HG02759 (cell line): ENCODE measurements around the gene MPLKIP.
A peak's percentile ranks its signal among the peaks of the same experiment; 100 is the strongest.
"Not testable (repeated sequence)": the region's sequence is repeated elsewhere in the genome, so short reads cannot be mapped to it uniquely, and the experiment has no call there.

Experiments used
- ATAC-seq: cut with Tn5 transposase; IDR thresholded peaks from one replicate; pipeline ENCODE4 v1.9.1; 2021; ENCODE audit warnings: mild to moderate bottlenecking, moderate library complexity; ENCODE audit not compliant: unreplicated experiment

Gene MPLKIP

DNA sequence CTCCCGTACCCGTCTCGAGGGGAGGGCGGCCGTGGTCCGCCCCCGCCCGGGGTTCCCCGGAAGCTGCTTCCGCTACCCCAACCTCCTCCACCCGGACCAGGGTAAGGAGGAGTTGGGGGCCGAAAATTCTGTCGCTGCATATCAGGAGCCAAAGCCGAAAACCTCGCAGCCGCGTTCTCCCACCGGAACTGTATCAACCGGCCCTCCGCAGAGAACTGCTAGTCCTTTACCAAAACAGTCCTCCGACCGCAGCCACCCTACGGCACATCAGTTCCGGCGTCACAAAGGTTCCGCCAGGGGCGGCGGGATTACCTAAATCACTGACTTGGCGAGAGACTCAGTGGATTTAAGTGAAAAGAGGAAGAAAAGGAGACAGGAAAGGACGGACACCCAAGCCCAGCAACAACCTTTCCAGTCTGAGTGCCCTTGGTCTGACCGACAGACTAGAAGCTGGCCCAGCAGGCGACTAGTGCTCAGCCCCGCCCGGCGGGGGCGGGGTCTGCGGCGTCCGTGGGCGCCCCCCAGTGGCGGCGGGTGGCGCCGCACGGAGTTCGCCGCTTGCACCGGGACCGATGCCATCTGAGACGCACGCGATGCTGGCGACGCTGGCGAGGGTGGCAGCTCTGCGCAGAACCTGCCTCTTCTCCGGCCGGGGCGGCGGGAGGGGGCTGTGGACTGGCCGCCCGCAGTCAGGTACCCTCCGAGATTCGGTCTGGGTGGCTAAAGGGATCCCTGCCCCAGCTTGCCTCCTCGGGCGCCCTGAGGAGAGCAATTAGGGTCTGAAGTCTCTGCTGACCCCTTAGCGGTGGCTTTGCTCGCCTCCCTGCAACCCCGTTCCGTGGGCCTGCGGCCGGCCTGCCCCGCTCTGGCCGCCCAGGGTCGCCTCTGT is at the start of gene MPLKIP, which contains the start of gene SUGCT:
MPLKIP (minus strand) TSS at position 195 of the 889 bp plus-strand sequence; CDS start at position 140, 55 bp downstream.
SUGCT (plus strand) TSS at position 578 of the 889 bp plus-strand sequence.
- ATAC-seq, result peak; percentile 91

DNA sequence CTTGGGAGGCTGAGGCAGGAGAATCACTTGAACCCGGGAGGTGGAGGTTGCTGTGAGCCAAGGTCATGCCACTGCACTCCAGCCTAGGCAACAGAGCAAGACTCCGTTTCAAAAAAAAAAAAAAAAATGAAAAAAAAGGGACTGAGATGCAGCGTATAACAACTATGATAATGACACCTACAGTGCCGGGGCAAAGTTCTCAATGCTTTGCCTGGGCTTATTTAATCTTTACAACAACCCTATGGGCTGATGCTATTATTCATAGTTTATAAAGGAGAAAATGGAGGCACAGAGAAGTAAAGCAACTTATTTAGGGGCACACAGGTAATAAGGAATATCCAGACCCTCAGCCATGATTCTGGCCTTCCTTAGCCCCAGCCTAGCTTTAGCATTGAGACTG is 48.0 kb upstream of the MPLKIP start:
- ATAC-seq, result no peak

DNA sequence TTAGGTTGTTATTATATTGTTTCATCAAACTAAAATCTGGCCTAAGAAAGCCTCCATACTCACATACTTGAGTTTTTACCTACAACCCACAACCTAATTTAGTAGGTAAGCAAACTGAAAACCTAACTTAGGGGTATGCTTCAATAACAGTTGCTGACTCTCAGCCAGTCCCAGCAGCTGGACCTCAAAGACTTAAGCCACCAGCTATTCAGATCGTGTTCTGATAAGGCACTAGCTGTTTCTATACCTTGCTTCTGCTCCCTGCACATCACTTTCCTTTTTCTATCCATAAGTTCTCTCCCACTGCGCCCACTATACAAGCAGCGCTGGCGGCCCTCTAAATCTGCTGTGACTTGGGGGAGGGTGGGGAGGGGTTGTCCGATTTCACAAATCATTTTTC is 42.6 kb upstream of the MPLKIP start:
- no peak for ATAC-seq

GRCh38 chr7:40175725-40176510 is 41.5 kb upstream of the MPLKIP start:
- no peak for ATAC-seq

DNA sequence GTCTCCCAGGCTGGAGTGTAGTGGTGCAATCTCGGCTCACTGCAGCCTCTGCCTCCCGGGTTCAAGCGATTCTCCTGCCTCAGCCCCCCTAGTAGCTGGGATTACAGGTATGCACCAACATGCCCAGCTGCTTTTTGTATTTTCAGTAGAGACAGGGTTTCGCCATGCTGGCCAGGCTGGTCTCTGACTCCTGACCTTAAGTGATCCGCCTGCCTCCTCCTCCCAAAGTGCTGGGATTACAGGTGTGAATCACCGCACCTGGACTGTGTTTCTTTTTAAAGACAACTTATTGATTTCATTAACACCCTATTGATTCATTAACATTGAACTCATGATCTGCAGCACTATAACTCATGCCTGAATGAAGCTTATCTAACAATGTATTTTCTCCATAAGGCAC is 40.8 kb upstream of the MPLKIP start:
- ATAC-seq, result not testable (repeated sequence)

DNA sequence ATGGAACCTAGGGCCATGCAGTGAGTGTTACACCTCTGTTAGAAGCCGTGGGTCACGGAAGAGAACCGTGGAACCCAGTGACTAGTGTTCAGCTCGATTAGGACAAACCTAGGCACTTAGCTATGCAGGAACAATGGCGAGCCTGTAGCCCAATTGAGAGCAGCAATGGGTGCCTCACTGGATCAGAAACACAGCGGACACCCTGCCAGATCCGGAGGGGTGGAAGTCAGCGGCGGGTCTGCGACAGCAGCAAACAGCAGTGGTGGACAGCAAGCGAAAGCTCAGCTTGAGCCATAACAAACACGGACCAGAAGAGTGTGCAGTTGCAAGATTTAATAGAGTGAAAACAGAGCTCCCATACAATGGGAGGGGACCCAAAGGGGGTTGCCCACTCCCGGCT is 38.7 kb upstream of the MPLKIP start:
- not testable (repeated sequence) for ATAC-seq

GRCh38 chr7:40168266-40168665 is 33.8 kb upstream of the MPLKIP start:
- not testable (repeated sequence) for ATAC-seq

GRCh38 chr7:40167291-40167690 is 32.9 kb upstream of the MPLKIP start:
- ATAC-seq, result no peak

DNA sequence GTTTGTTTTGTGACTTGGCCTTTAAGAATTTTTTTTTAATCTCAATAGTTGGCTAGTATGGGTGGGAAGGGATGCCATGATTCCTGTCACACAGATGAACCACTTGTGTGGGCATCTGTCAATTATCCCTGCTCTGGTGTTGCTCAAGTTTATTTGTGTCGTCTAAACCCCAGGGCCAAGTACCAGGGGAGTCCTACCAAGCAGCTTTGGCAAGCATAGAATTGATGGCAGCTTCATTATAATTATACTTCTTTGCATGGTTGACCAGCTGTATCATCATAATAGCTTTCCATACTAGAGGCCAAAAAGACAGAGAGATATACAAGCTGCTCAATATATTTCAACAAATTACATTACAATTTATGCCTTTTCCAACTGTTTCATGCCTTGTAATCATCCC is 30.8 kb upstream of the MPLKIP start:
- ATAC-seq, result no peak

DNA sequence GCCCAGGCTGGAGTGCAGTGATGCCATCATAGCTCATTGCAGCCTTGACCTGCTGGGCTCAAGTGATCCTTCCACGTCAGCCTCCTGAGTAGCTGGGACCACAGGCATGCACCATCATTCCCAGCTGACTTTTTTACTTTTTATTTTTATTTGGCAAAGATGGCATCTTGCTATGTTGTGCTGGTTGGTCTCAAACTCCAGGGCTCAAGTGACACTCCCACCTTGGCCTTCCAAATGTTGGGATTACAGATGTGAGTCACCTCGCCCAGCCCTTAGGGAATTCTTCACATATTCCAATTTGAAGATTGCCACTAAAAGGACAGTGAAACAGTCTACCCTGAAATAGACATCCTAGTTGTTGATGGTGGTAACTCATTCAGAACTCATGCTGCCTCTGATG is 28.1 kb upstream of the MPLKIP start:
- no peak for ATAC-seq

DNA sequence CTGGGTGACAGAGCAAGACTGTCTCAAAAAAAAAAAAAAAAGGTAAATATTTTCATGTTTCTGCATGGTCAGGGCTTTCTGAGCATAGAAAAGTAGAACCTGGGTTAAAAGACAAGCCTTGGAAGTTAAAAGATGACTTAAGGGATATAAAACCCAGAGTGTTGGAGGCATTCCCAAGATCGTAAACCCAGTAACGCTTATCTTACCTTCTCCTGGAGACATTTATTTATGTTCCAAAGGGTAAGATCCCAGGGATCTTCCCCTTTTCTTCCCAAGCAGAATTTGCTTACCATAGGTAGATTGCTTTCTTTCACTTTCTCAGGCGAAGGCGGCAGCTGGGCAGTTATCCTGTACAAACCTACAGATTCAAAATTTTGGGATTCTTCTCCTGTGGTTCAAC is 22.6 kb upstream of the MPLKIP start:
- no peak for ATAC-seq

DNA sequence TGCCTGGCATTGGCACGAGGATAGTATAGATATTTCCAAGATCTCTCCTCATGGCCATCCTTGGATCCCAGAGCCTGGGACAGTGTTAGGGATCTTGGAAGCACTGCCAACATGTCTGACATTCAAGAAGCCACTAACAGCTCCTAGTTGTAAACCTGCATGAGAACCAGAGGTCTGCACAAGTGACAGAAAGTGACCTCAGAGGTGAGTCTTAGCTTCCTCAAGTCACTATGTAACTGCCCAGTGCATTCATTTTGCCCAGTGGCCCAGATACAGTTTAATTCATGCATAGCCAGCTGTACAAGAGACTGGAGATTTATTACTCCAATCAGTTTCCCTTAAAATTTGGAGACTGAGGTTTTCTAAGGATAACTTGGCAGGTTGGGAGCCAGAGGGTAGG is 17.1 kb upstream of the MPLKIP start:
- no peak for ATAC-seq

DNA sequence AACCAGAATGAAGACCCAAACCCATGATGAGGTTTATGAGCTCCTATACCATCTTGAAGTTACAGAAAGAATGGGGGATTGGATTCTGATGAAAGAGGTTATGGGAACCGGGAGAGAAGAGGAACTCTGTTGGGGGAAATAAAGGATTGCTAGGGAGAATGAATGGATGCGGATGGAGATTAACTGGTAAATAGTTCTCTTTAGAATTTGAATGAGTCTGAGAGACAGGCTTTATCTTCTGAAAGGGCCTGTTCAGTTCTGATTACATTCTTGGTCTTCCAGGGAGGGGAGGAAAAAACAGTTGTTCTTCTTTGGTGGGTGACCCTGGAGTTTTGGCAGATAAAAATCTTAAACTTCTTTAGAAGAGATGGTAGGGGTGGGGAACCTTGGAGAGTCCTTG is 14.2 kb upstream of the MPLKIP start:
- no peak for ATAC-seq

DNA sequence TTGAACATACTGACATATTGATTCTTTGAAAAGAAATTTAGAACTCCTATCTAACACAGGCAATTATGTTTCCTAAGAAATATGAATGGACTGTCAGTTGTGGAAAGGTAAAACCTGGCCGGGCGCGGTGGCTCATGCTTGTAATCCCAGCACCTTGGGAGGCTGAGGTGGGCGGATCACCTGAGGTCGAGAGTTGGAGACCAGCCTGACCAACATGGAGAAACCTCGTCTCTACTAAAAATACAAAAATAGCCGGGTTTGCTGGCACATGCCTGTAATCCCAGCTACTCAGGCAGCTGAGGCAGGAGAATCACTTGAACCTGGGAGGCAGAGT is 13.8 kb upstream of the MPLKIP start:
- not testable (repeated sequence) for ATAC-seq

GRCh38 chr7:40147371-40148246 is 13.2 kb upstream of the MPLKIP start:
- ATAC-seq, result no peak

- ATAC-seq, result not testable (repeated sequence)
Measured at GRCh38 chr7:40145596-40146130, 11.2 kb upstream of the MPLKIP start.

DNA sequence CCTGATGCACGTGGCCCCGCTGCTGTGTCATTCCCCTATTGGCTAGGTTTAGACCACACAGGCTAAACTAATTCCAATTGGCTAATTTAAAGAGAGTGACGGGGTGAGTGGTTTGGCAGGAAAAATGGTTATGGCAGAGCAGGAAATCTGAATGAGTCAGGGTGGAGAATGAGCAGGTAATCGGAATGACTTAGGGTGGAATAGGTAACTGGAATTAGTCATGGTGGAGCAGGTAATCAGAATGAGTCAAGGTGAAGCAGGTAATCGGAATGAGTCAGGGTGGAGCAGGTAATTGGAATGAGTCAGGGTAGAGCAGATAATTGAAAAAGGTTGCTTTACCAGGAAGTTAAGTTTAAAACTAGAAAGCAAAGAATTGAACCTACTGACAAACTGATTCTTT is 7.5 kb upstream of the MPLKIP start:
- not testable (repeated sequence) for ATAC-seq

DNA sequence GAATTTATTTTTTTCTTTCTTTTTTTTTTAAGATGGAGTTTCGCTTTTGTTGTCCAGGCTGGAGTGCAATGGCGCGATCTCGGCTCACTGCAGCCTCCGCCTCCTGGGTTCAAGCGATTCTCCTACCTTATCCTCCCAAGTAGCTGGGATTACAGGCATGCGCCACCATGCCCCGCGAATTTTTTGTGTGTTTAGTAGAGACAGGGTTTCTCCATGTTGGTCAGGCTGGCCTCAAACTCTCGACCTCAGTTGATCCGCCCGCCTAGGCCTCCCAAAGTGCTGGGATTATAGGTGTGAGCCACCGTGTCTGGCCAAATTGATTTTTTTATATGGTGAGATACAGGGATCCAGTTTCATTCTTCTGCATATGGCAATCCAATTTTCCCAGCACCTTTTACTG is 5.5 kb upstream of the MPLKIP start:
- ATAC-seq, result not testable (repeated sequence)

- ATAC-seq, result no peak
Measured at GRCh38 chr7:40138973-40139372, 4.6 kb upstream of the MPLKIP start.

GRCh38 chr7:40137563-40137962 is 3.1 kb upstream of the MPLKIP start:
- ATAC-seq, result no peak

DNA sequence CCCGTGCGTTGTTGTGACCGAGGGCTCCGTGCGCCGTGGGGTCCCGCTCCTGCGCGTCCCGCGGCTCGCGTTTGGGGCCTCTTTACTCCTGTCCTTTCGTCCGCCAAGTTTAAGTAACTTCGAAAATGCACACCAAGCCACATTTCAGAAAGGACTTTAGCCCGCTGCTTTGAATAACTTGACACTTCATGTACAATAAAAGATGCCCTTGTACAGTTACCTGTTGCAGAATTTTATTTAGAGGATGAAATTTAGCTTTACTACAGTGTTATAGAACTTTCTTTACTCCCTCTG is 842 bp upstream of the MPLKIP start:
- no peak for ATAC-seq
